ENCODE data around the gene CTBP2. TPM values are rescaled to one million over a fixed set of nuclear protein-coding genes. Genes with fewer than 3 reads are reported as not detected.

CTBP2 gene
- total RNA-seq, 1 experiment from 2014 or later, result 88.7 TPM

- DNase-seq, result no peak
- peaks cover 26% of the 10 kb centered on the region for H3K36me3 ChIP-seq
Measured at GRCh38 chr10:125141860-125142484, 18.4 kb downstream of the CTBP2 start.

GRCh38 chr10:125141150-125141859 is 19.1 kb downstream of the CTBP2 start:
- Histone ChIP-seq H3K4me3 (no peak overlapping the region), H3K36me3 (peaks cover 29% of the 10 kb centered on the region), H3K9me3 (no peaks in the 10 kb centered on the region), H3K27me3 (no peaks in the 10 kb centered on the region)
- no peak for DNase-seq

More at GRCh38 chr10:125141860-125142484, 18.4 kb downstream of the CTBP2 start:
- H3K9me3 ChIP-seq, result no peaks in the 10 kb centered on the region
- H3K4me3 ChIP-seq, result no peak overlapping the region
- no peaks in the 10 kb centered on the region for H3K27me3 ChIP-seq

GRCh38 chr10:125140151-125140550 is 20.2 kb downstream of the CTBP2 start:
- Histone ChIP-seq H3K27me3 (no peaks in the 10 kb centered on the region), H3K4me3 (no peak overlapping the region), H3K9me3 (no peaks in the 10 kb centered on the region), H3K36me3 (peaks cover 30% of the 10 kb centered on the region)
- DNase-seq, result no peak

GRCh38 chr10:125137601-125138438 is 22.5 kb downstream of the CTBP2 start:
- Histone ChIP-seq H3K27me3 (no peaks in the 10 kb centered on the region), H3K9me3 (no peaks in the 10 kb centered on the region), H3K36me3 (peaks cover 39% of the 10 kb centered on the region), H3K4me3 (no peak overlapping the region)
- DNase-seq, result no peak

- peaks cover 54% of the 10 kb centered on the region for H3K36me3 ChIP-seq
- no peak for DNase-seq
- H3K4me3 ChIP-seq, result no peak overlapping the region
- no peaks in the 10 kb centered on the region for H3K9me3 ChIP-seq
- H3K27me3 ChIP-seq, result no peaks in the 10 kb centered on the region
Measured at GRCh38 chr10:125136087-125136486, 24.3 kb downstream of the CTBP2 start.

- no peak for DNase-seq
- no peaks in the 10 kb centered on the region for H3K27me3 ChIP-seq
- H3K4me3 ChIP-seq, result no peak overlapping the region
- H3K9me3 ChIP-seq, result no peaks in the 10 kb centered on the region
- H3K36me3 ChIP-seq, result peaks cover 58% of the 10 kb centered on the region
Measured at GRCh38 chr10:125135771-125136035, 24.7 kb downstream of the CTBP2 start.

- H3K36me3 ChIP-seq, result peaks cover 59% of the 10 kb centered on the region
- H3K4me3 ChIP-seq, result no peak overlapping the region
- no peaks in the 10 kb centered on the region for H3K27me3 ChIP-seq
- H3K9me3 ChIP-seq, result no peaks in the 10 kb centered on the region
- DNase-seq, result no peak
Measured at GRCh38 chr10:125134916-125135770, 25.2 kb downstream of the CTBP2 start.

GRCh38 chr10:125134483-125134848 is 25.9 kb downstream of the CTBP2 start:
- Histone ChIP-seq H3K27me3 (no peaks in the 10 kb centered on the region), H3K36me3 (peaks cover 55% of the 10 kb centered on the region), H3K9me3 (no peaks in the 10 kb centered on the region), H3K4me3 (no peak overlapping the region)
- no peak for DNase-seq

- no peak overlapping the region for H3K4me3 ChIP-seq
- no peaks in the 10 kb centered on the region for H3K9me3 ChIP-seq
- DNase-seq, result no peak
- peaks cover 60% of the 10 kb centered on the region for H3K36me3 ChIP-seq
- no peaks in the 10 kb centered on the region for H3K27me3 ChIP-seq
Measured at GRCh38 chr10:125133696-125134482, 26.5 kb downstream of the CTBP2 start.

- Histone ChIP-seq H3K4me3 (no peak overlapping the region), H3K9me3 (no peaks in the 10 kb centered on the region), H3K27me3 (no peaks in the 10 kb centered on the region), H3K36me3 (peaks cover 62% of the 10 kb centered on the region)
- no peak for DNase-seq
Measured at GRCh38 chr10:125132344-125132743, 28.0 kb downstream of the CTBP2 start.

GRCh38 chr10:125130916-125131315 is 29.4 kb downstream of the CTBP2 start:
- H3K27me3 ChIP-seq, result no peaks in the 10 kb centered on the region
- H3K4me3 ChIP-seq, result no peak overlapping the region
- H3K9me3 ChIP-seq, result no peaks in the 10 kb centered on the region
- no peak for DNase-seq
- peaks cover 55% of the 10 kb centered on the region for H3K36me3 ChIP-seq

- no peaks in the 10 kb centered on the region for H3K27me3 ChIP-seq
- no peak overlapping the region for H3K4me3 ChIP-seq
- no peaks in the 10 kb centered on the region for H3K9me3 ChIP-seq
- H3K36me3 ChIP-seq, result peaks cover 57% of the 10 kb centered on the region
- no peak for DNase-seq
Measured at GRCh38 chr10:125130260-125130659, 30.1 kb downstream of the CTBP2 start.

GRCh38 chr10:125129076-125129458 is 31.3 kb downstream of the CTBP2 start:
- H3K27me3 ChIP-seq, result no peaks in the 10 kb centered on the region
- H3K4me3 ChIP-seq, result no peak overlapping the region
- peaks cover 61% of the 10 kb centered on the region for H3K36me3 ChIP-seq
- no peaks in the 10 kb centered on the region for H3K9me3 ChIP-seq
- DNase-seq, result no peak

- H3K27me3 ChIP-seq, result no peaks in the 10 kb centered on the region
- no peaks in the 10 kb centered on the region for H3K9me3 ChIP-seq
- peaks cover 55% of the 10 kb centered on the region for H3K36me3 ChIP-seq
- H3K4me3 ChIP-seq, result no peak overlapping the region
- peak; percentile 53 for DNase-seq
Measured at GRCh38 chr10:125128397-125129075, 31.8 kb downstream of the CTBP2 start.

- no peaks in the 10 kb centered on the region for H3K9me3 ChIP-seq
- H3K4me3 ChIP-seq, result no peak overlapping the region
- no peaks in the 10 kb centered on the region for H3K27me3 ChIP-seq
- no peak for DNase-seq
- peaks cover 50% of the 10 kb centered on the region for H3K36me3 ChIP-seq
Measured at GRCh38 chr10:125127986-125128385, 32.4 kb downstream of the CTBP2 start.

GRCh38 chr10:125127110-125127509 is 33.3 kb downstream of the CTBP2 start:
- Histone ChIP-seq H3K9me3 (no peaks in the 10 kb centered on the region), H3K4me3 (no peak overlapping the region), H3K36me3 (peaks cover 50% of the 10 kb centered on the region), H3K27me3 (no peaks in the 10 kb centered on the region)
- no peak for DNase-seq

Measured in MG63 (cell line).